Measurements from ENCODE around the gene ZNF831.

Gene ZNF831

DNA sequence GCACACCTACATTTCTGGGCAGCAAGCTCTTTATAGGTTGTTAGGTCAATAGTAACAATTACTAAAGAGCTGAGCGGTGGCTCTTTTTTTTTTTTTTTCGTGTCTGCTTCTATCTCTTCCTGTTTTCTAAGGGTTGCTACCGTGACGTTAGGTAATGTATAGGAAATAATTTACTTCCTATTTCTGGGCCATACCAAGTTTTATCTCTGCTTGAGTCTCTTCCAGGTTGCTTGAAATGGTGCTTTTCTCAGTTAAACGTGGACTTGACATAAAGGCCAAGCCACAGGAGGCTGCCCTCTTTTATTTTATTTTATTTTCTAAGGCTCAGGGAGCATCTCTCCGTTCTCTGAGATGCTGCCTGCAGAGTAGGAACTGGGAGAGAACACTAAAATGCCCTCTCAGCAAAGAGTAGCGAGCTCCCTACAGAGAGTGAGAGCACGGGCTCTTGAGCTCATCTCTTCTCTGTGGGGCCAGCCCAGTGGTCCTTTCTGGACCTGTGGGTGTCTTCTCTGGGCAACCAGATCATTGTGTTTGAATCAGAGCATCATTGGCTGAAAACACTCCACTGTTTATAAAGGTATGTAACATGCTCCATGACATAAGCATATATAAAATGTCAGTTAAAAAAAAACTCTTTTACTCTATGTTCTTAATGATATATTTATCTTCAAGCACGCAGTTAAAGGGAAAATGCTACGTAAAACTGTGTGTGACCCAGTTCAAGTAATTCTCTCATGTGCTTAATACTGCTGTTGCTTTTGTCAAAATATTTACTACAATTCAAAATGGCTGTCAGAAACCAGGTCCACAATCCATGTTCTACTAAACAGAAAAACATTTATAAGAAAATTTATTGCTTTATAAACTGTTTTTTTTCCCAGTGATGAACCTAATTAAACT lies at the start of gene ZNF831:
Gene ZNF831, plus strand, starts transcription at position 191 of the 900 bp plus-strand sequence. CDS start 27,199 bp downstream, outside the sequence.
- H3K4me3 ChIP-seq (ENCODE audit: low read length), result peak within 1 kb of the TSS; percentile 27; the same call in 1 of the 2 replicates
- no peak for TF ChIP-seq ZNF274 (IDR thresholded peaks at IDR 0.05; ENCODE audit: low read depth, low read length)

DNA sequence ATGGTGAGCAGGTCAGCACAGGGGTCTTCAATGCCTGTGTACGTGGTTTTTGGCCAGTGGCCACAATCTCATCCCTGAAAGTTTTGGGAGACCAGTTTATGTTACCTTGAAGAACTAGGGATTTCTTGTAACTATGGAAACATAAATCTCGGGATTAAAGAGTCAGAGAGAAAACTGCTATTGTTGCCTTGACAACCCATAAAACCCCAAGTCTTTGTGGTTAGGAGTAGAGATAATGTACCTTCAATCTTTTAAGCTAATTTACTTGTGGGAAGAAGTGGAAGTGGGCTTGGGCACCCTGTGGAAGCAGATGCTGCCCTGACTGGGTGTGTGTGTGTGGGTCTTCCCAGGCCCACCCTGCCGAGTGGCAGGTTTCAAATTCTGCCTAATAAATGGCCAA lies 46.1 kb upstream of the ZNF831 start:
- TF ChIP-seq ZNF274 (IDR thresholded peaks at IDR 0.05; ENCODE audit: low read depth, low read length), result no peak

DNA sequence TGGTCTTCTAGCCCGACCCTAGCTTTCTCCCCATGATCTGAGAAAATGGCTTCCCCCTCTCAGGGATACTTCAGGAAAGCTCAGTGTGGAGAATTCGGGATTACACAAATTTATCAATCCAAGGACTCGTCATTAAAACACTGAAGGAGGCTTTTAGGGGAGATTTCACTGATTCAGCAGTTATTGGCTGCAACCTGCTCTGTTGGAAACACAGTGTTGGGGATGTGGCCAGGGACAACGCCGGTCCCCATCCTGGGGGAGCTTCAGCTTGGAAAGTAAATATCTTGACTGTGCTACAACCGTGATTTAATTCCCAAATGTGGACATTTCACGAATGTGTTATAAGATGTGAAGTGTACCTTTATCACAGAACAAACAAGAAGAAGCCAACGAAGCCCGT lies 44.8 kb upstream of the ZNF831 start:
- no peak overlapping the region for H3K4me3 ChIP-seq (ENCODE audit: low read length)
- TF ChIP-seq ZNF274 (IDR thresholded peaks at IDR 0.05; ENCODE audit: low read depth, low read length), result no peak

More for the DNA sequence above, 46.1 kb upstream of the ZNF831 start:
- H3K4me3 ChIP-seq (ENCODE audit: low read length), result no peak overlapping the region

DNA sequence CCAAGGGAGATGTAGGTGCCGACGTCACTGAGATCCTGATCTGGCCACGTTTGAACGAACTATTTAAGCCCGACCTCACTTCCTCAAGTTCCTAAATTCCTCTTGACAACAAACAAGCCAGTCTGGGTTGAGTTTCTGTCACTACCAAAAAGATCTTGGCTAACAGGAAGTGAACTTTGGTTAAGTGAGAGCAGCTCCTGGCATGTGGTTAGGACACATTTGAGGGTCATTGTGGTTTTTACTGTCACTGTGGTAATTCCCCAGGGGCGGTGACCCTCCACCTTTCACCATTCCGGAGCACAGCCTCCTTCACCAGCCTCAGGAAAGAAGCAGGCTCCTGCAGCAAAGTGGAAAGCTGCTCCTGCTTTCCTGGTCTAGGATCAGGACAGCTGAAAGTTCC lies 43.1 kb upstream of the ZNF831 start:
- H3K4me3 ChIP-seq (ENCODE audit: low read length), result no peak overlapping the region
- TF ChIP-seq ZNF274 (IDR thresholded peaks at IDR 0.05; ENCODE audit: low read depth, low read length), result no peak

DNA sequence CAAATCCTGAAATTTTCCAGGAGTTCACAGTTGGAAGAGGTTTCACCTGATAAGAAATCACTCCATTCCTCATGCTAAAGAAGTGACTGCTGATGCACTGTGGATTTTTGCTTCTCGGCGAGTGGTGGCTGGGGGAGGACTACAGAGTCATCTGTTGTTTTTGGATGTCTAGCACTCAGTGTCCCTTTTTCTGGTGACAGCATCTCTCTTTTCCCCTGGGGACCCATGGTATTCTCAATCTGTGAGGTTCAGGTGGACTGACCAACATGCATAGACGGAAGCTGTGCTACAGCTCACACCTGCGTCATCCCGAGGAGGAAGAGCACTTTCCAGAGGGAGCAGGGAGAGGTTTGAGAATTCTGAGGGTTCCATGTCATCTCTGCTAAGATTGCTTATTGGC lies 42.7 kb upstream of the ZNF831 start:
- TF ChIP-seq ZNF274 (IDR thresholded peaks at IDR 0.05; ENCODE audit: low read depth, low read length), result no peak
- H3K4me3 ChIP-seq (ENCODE audit: low read length), result no peak overlapping the region

DNA sequence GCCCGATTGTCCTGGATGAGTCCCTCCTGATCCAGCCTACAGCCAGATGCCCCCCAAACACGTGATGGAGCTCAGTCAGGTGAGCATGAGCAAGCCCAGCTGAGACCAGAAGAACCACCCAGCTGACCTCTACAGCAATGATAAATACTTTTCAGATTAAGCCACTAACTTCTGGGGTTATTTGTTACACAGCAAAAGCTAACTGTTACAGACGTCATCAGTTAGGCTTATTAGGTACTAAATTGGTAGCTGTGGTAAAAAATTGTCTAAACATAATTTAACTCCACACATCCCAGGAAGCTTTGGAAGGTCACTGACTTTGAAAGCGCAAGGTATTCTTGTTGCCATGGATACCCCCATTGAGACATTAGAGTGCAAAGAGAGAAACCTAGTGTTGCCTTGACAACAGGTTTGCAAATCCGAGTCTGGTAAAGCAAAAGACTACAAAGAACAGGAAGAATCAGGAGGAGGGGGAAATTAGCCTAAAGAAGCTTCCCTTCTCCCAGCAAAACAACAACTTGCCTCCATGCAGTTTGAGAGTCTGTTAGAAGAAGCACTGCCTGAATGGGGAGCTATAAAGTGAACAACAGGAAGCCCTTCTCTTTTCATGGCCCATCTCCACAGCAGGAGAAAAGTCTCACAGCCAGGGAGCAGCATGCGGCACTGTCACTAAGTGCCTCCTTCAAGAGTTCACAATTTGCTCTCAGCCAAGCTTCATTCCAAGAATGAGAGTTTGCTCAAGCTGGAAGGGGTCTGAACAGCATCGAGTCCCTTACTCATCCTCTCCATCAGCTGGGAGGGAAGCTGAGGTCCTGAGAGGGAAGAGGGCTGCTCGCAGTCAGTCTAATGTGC lies 41.7 kb upstream of the ZNF831 start:
- no peak for TF ChIP-seq ZNF274 (IDR thresholded peaks at IDR 0.05; ENCODE audit: low read depth, low read length)
- no peak overlapping the region for H3K4me3 ChIP-seq (ENCODE audit: low read length)

DNA sequence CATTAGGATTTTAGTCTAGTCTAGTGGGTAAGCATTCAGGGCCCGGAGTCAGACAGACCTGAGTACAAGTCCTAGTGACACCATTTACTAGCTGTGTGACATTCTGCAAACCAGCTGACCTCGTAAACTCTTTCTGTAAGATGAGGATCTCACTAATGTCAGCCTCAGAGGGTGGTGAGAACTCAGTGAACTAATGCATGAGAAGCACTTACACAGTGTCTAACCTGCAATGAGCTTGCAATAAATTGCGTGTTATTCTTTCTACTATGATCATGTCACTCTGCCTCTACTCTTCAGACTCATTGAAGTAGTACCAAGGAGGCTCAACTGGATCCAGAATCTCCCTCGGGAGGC lies 41.1 kb upstream of the ZNF831 start:
- no peak for TF ChIP-seq ZNF274 (IDR thresholded peaks at IDR 0.05; ENCODE audit: low read depth, low read length)
- no peak overlapping the region for H3K4me3 ChIP-seq (ENCODE audit: low read length)

DNA sequence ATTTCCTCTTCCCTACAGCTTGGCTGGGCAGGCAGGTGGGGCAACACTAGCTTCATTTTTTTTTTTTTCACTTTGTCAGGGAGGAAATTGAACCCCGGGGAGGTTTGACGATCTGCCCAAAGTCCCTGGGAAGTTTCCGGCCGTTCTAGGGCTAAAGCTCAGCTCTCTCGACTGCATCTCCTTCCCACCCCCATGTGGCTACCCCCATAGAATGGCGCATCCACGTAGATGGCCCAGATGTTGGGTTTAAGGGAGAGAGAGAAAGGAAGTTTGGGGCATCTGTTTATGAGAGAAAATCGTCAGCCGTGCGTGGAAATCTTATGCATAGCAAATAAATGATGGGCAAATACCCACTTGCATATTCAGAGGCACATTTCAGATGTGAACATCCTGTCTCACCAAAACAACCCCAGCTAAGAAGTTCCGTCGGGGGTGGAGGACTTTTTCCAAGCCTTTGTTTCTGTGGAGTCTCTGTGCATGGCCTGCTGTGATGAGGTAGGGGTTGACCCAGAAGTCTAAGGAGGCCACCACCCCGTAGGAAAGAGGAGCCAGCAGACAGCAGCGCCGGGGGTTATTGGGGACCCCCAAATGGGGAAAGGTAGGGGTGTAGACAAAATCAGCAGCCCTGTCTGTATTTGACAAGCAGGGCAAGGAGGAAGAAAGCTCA lies 40.5 kb upstream of the ZNF831 start:
- no peak overlapping the region for H3K4me3 ChIP-seq (ENCODE audit: low read length)
- no peak for TF ChIP-seq ZNF274 (IDR thresholded peaks at IDR 0.05; ENCODE audit: low read depth, low read length)

DNA sequence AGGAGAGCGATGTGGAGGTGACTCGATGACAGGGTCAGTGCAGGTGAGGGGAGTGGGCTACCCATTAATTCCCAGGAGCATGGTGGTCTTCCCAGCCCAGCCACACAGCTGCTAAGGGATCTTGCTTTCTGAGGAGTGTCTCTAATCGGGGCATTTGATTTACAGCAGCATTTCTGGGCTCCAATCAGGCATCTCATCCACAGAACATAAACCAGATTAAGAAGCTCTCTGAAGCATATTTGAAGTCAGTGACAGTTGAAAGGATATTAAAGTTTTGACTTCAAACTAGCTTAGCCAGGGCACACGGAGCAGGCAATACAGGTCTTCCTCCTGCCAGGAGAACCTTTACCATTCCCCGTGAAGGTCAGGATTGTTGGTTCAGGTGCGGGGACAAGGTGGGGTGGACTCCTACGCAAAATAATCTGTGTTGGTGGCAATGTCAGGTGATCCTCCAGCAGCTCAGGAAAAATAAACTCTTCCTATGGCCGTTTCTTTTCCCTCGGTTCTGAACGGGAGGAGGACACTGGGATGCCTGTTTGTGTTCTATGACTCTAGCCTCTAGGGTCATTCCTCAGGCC lies 39.9 kb upstream of the ZNF831 start:
- no peak for TF ChIP-seq ZNF274 (IDR thresholded peaks at IDR 0.05; ENCODE audit: low read depth, low read length)
- no peak overlapping the region for H3K4me3 ChIP-seq (ENCODE audit: low read length)

DNA sequence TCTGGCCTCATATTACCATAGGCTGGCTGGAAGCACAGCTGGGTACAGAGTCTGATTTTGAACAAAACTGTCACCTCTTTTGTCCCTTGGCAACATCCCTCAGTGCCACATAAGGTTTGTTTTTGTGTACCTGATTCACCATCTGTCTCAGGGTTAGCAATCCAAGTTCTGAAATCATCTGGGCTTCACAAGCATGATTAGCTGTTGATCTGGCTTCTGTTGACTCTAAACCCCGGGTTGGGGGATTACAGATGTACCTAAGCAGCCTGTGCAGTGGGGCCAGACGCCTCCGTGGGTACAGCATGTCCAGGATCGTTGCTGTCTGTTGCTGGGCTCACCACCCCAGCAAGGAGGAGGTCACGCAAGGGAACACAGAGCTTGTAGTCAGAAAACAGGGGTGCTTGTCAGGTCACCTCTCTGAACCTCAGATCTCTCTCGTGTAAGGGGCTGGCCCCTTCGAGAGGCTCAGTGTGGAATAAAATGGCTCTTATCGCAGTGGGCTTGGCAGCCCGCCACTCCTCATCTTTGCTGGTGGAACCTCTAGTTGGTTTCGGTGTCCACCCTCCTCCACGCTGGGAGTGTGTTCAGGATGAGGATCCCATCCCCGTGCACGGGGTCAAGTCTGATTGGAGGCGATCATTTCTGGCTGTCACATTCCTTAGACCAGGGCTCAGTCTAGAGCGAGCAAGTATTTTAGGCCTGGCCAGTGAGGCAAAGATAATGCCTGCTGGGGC lies 39.2 kb upstream of the ZNF831 start:
- H3K4me3 ChIP-seq (ENCODE audit: low read length), result no peak overlapping the region
- TF ChIP-seq ZNF274 (IDR thresholded peaks at IDR 0.05; ENCODE audit: low read depth, low read length), result no peak

DNA sequence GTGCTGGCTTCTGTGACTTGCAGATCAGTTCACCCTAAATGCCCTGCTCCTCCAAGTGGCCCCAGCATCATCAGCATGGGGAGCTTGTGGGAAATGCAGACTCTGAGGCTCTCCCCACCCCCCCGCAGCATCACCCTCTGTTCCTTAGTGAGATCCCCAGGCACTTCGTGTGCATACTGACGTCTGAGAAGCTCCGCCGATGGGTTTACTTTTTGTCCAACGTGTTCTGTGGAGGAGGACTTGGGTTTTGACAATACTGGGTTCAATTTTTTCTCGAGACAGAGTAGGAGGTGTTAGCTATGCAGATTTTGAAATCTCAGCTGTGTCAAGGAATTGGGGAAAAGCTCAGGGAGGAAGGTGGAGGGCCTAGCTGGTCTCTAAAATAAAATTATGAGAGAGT lies 38.3 kb upstream of the ZNF831 start:
- no peak for TF ChIP-seq ZNF274 (IDR thresholded peaks at IDR 0.05; ENCODE audit: low read depth, low read length)
- no peak overlapping the region for H3K4me3 ChIP-seq (ENCODE audit: low read length)

DNA sequence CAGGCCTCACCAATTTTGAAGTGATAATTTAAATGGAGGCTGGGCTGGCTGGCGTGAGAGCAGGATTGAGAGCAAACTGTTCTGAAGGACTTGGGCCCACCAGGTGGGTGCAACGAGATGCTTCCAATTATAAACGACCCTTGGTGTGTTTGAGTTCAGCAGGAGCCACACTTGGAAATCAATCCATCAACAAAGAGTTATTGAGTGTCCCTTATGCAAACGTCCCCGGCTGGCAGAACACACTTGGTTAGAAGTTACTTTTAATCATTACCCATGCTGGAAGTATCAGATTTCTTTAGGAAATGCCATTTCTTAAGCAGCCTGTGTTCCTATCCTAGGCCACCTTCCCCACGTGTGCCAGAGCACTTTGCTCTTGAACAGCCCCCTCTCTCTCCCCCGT lies 37.8 kb upstream of the ZNF831 start:
- TF ChIP-seq ZNF274 (IDR thresholded peaks at IDR 0.05; ENCODE audit: low read depth, low read length), result no peak
- H3K4me3 ChIP-seq (ENCODE audit: low read length), result no peak overlapping the region

DNA sequence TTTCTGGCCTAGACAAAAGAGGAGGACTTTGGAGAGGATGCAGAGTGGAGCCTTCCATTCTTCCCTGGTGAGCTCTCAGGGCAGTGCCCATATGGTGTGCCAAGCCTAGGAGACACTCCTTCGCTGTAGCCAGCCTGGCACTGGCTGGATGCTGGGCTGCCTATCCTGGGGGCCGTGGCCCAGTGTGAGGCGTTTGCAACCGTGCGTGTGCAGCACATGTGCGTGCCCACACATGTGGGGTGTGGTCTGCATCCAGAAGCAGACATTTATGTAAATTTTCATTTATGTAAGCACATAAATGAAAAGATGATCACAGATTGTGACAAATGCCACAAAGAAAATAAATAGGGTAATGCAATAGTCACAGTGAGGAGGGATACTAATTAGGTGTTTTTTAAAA lies 35.8 kb upstream of the ZNF831 start:
- TF ChIP-seq ZNF274 (IDR thresholded peaks at IDR 0.05; ENCODE audit: low read depth, low read length), result no peak
- no peak overlapping the region for H3K4me3 ChIP-seq (ENCODE audit: low read length)
